ENCODE data around the gene PROSER3. TPM values are rescaled to one million over a fixed set of nuclear protein-coding genes. Genes with fewer than 3 reads are reported as not detected.

The PROSER3 gene
- total and polyA plus RNA-seq, 2 donors (not counting 3 experiments of a cell fraction or from before 2014, with no cell fraction given): 18.3 to 28.3 TPM

GRCh38 chr19:35759697-35760096, 1.7 kb downstream of the PROSER3 start:
- DNase-seq (ENCODE audit: low read depth, low spot score) (no peak), FAIRE-seq (no peak)
- POLR2A ChIA-PET: no interaction called here
- Histone ChIP-seq H3K27me3 (ENCODE audit: control insufficient read depth in 2 of 2, insufficient read depth in 2 of 2, low read length in 2 of 2) (no peaks in the 10 kb centered on the region), H3K9me1 (replicated peaks; ENCODE audit: control insufficient read depth, extremely low read depth, insufficient read depth, low read length) (no peaks in the 10 kb centered on the region), H3K79me2 (ENCODE audit: control insufficient read depth, insufficient read depth, low read length) (peaks cover 14% of the 10 kb centered on the region), H3K9ac (replicated peaks; ENCODE audit: extremely low read depth, insufficient read depth, low read length) (no peak overlapping the region), H3K27ac (ENCODE audit: insufficient read depth, low read depth, low read length) (no peak overlapping the region), H3K4me1 (ENCODE audit: control insufficient read depth, extremely low read depth, insufficient read depth, low read length) (peaks cover 22% of the 10 kb centered on the region), H4K20me1 (replicated peaks; ENCODE audit: control insufficient read depth, extremely low read depth, insufficient read depth, low read length) (no peaks in the 10 kb centered on the region), H3K9me3 (replicated peaks; ENCODE audit: control insufficient read depth, insufficient read depth, low read length) (no peaks in the 10 kb centered on the region), H3K4me2 (ENCODE audit: insufficient read depth, low read length) (no peak overlapping the region), H3K4me3 (replicated peaks in 1 of 3; ENCODE audit: insufficient read depth in 1 of 3, low read depth in 1 of 3, low read length in 3 of 3) (no peak overlapping the region), H3K36me3 (ENCODE audit: control insufficient read depth in 2 of 2, extremely low read depth in 1 of 2, insufficient read depth in 2 of 2, low read length in 2 of 2) (peaks cover 3% of the 10 kb centered on the region in 2 experiments), H2AFZ (ENCODE audit: low read depth, low read length) (no peak overlapping the region)
- BruUV-seq (replicated peaks): no TSS peak
- CTCF ChIA-PET: no interaction called here
- intact Hi-C loops (cut with micrococcal nuclease) (loop anchor here (2.0 to 5.0 kb wide), 2 partner anchors 15 to 112 kb away; partner anchors contain the start of genes COX6B1, PSENEN and U2AF1L4), dilution Hi-C loops (cut with MboI; ENCODE audit: extremely low pct_ligation_motif_present, low sequenced_read_pairs) (no loop called here)
- TF ChIP-seq FOS (IDR thresholded peaks at IDR 0.05; ENCODE audit: borderline replicate concordance, insufficient read depth, low read length) (no peak), GATA2 (IDR thresholded peaks at IDR 0.05; ENCODE audit: insufficient read depth, insufficient read length, low read depth, low read length) (no peak), CTCF (IDR thresholded peaks at IDR 0.05; ENCODE audit: extremely low read depth in 1 of 2, insufficient read depth in 1 of 2, low read depth in 1 of 2, low read length in 2 of 2) (no peak)

- FAIRE-seq (no peak), DNase-seq (ENCODE audit: low read depth, low spot score) (no peak)
- Histone ChIP-seq H4K20me1 (replicated peaks; ENCODE audit: control insufficient read depth, extremely low read depth, insufficient read depth, low read length) (no peaks in the 10 kb centered on the region), H3K9me1 (replicated peaks; ENCODE audit: control insufficient read depth, extremely low read depth, insufficient read depth, low read length) (no peaks in the 10 kb centered on the region), H3K36me3 (ENCODE audit: control insufficient read depth in 2 of 2, extremely low read depth in 1 of 2, insufficient read depth in 2 of 2, low read length in 2 of 2) (peaks cover 3 to 7% of the 10 kb centered on the region in 2 experiments), H3K4me3 (replicated peaks in 1 of 3; ENCODE audit: insufficient read depth in 1 of 3, low read depth in 1 of 3, low read length in 3 of 3) (no peak overlapping the region), H3K27ac (ENCODE audit: insufficient read depth, low read depth, low read length) (no peak overlapping the region), H3K9me3 (replicated peaks; ENCODE audit: control insufficient read depth, insufficient read depth, low read length) (no peaks in the 10 kb centered on the region), H3K4me1 (ENCODE audit: control insufficient read depth, extremely low read depth, insufficient read depth, low read length) (peaks cover 22% of the 10 kb centered on the region), H3K9ac (replicated peaks; ENCODE audit: extremely low read depth, insufficient read depth, low read length) (no peak overlapping the region), H2AFZ (ENCODE audit: low read depth, low read length) (no peak overlapping the region), H3K27me3 (ENCODE audit: control insufficient read depth in 2 of 2, insufficient read depth in 2 of 2, low read length in 2 of 2) (no peaks in the 10 kb centered on the region), H3K4me2 (ENCODE audit: insufficient read depth, low read length) (no peak overlapping the region), H3K79me2 (ENCODE audit: control insufficient read depth, insufficient read depth, low read length) (peaks cover 14% of the 10 kb centered on the region)
- ChIA-PET CTCF (no interaction called here), POLR2A (no interaction called here)
- no TSS peak for BruUV-seq (replicated peaks)
- dilution Hi-C loops (cut with MboI; ENCODE audit: extremely low pct_ligation_motif_present, low sequenced_read_pairs): no loop called here
- TF ChIP-seq GATA2 (IDR thresholded peaks at IDR 0.05; ENCODE audit: insufficient read depth, insufficient read length, low read depth, low read length) (no peak), EZH2 (IDR thresholded peaks at IDR 0.05; ENCODE audit: borderline replicate concordance, low read depth, low read length, severe bottlenecking) (no peak), FOS (IDR thresholded peaks at IDR 0.05; ENCODE audit: borderline replicate concordance, insufficient read depth, low read length) (no peak), POLR2AphosphoS5 (IDR thresholded peaks at IDR 0.05; ENCODE audit: insufficient read depth, low read depth, low read length) (no peak), MYC (IDR thresholded peaks at IDR 0.05; ENCODE audit: low read depth, low read length) (no peak), POLR2A (IDR thresholded peaks at IDR 0.05; ENCODE audit: low read depth, low read length) (no peak), CTCF (IDR thresholded peaks at IDR 0.05; ENCODE audit: extremely low read depth in 1 of 2, insufficient read depth in 1 of 2, low read depth in 1 of 2, low read length in 2 of 2) (no peak), JUN (IDR thresholded peaks at IDR 0.05; ENCODE audit: borderline replicate concordance, insufficient read depth, insufficient read length, low read depth) (no peak), MAX (IDR thresholded peaks at IDR 0.05; ENCODE audit: insufficient read depth, insufficient read length) (no peak)
- intact Hi-C loops (cut with micrococcal nuclease): no loop called here
These were observed 2.9 kb downstream of the PROSER3 start for GRCh38 chr19:35760711-35761349.
